ENCODE data around the gene STUM.

Gene STUM

GRCh38 chr1:226533220-226533619 is 15.3 kb upstream of the STUM start:
- DNase-seq (ENCODE audit: low read depth), result no peak
- no peak overlapping the region for H3K4me3 ChIP-seq (ENCODE audit: low read depth, low read length)
- no peak for TF ChIP-seq CTCF (IDR thresholded peaks at IDR 0.05; ENCODE audit: insufficient read depth, low read depth, low read length, missing control alignments)

GRCh38 chr1:226534098-226534497 is 14.5 kb upstream of the STUM start:
- no peak for TF ChIP-seq CTCF (IDR thresholded peaks at IDR 0.05; ENCODE audit: insufficient read depth, low read depth, low read length, missing control alignments)
- no peak overlapping the region for H3K4me3 ChIP-seq (ENCODE audit: low read depth, low read length)
- DNase-seq (ENCODE audit: low read depth), result no peak

- TF ChIP-seq CTCF (IDR thresholded peaks at IDR 0.05; ENCODE audit: insufficient read depth, low read depth, low read length, missing control alignments), result no peak
- H3K4me3 ChIP-seq (ENCODE audit: low read depth, low read length), result no peak overlapping the region
- DNase-seq (ENCODE audit: low read depth), result no peak
Measured at GRCh38 chr1:226534645-226535044, 13.9 kb upstream of the STUM start.

- H3K4me3 ChIP-seq (ENCODE audit: low read depth, low read length), result no peak overlapping the region
- no peak for DNase-seq (ENCODE audit: low read depth)
- no peak for TF ChIP-seq CTCF (IDR thresholded peaks at IDR 0.05; ENCODE audit: insufficient read depth, low read depth, low read length, missing control alignments)
Measured at GRCh38 chr1:226535666-226536065, 12.9 kb upstream of the STUM start.

- TF ChIP-seq CTCF (IDR thresholded peaks at IDR 0.05; ENCODE audit: insufficient read depth, low read depth, low read length, missing control alignments), result no peak
- DNase-seq (ENCODE audit: low read depth), result no peak
- H3K4me3 ChIP-seq (ENCODE audit: low read depth, low read length), result no peak overlapping the region
Measured at GRCh38 chr1:226541231-226541630, 7.3 kb upstream of the STUM start.

- H3K4me3 ChIP-seq (ENCODE audit: low read depth, low read length), result no peak overlapping the region
- no peak for DNase-seq (ENCODE audit: low read depth)
- TF ChIP-seq CTCF (IDR thresholded peaks at IDR 0.05; ENCODE audit: insufficient read depth, low read depth, low read length, missing control alignments), result no peak
Measured at GRCh38 chr1:226541631-226542622, 6.6 kb upstream of the STUM start.

Data from GM12865 (cell line).